HepG2 (cell line): ENCODE results near the gene PARP3. TPM values are rescaled to one million over a fixed set of nuclear protein-coding genes. Genes with fewer than 3 reads are reported as not detected.

Experiments used
- ATAC-seq: fragments of 200-7000 bp; cut with Tn5 transposase; 3 replicates; pipeline ENCODE4 v1.9.1; 2020; ENCODE audit warnings: mild to moderate bottlenecking, moderate library complexity
- BruUV-seq: library from RNA; stranded (reverse); fragments of 400-500 nt; replicated peaks from 2 replicates; lab custom pipeline; 2021; lab: Mats Ljungman, UMichigan
- CTCF ChIA-PET: fragments of 300-600 bp; formaldehyde crosslinking; extraction: SDS; loops from one replicate; lab custom pipeline; 2021; ENCODE audit warnings: low total read pairs, inconsistent platforms, low intra/inter-chr PET ratio; lab: Yijun Ruan, JAX
- POLR2A ChIA-PET: fragments of 350-600 bp; sonication (Branson Sonifier 250); formaldehyde crosslinking; loops from one replicate; lab custom pipeline; 2020; ENCODE audit warnings: antibody characterized with exemption, inconsistent platforms; lab: Yijun Ruan, JAX
- DNase-seq: peaks from one replicate; pipeline ENCODE4 v3.0.0-alpha.2; 2015; ENCODE audit warnings: low spot score
- FAIRE-seq: peaks from 3 replicates; lab custom pipeline; 2011; peaks lifted over from hg19 to GRCh38; lab: Jason Lieb, UNC
- H2AFZ ChIP-seq: one replicate; pipeline ENCODE4 v1.6.1; 2011; ENCODE audit warnings: low read length, inconsistent platforms
- H3K27ac ChIP-seq: fragments of 300-600 bp; 3 replicates; pipeline ENCODE4 v1.8.0; 2011; ENCODE audit warnings: mixed run types, mild to moderate bottlenecking, mixed read lengths, low read length, inconsistent platforms; ENCODE audit not compliant: insufficient read depth; ENCODE audit errors: extremely low read length
- H3K27me3 ChIP-seq, 2 experiments: fragments of 200-600 bp in 1 of 2; 2 replicates in 1 of 2; 3 replicates in 1 of 2; pipeline versions ENCODE4 v1.6.0 to v1.8.0; 2011; ENCODE audit warnings: low read length in 2 of 2, mild to moderate bottlenecking in 2 of 2, moderate library complexity in 2 of 2, inconsistent platforms in 1 of 2; ENCODE audit not compliant: insufficient read depth in 2 of 2, control insufficient read depth in 1 of 2
- H3K36me3 ChIP-seq, 2 experiments: fragments of 200-600 bp in 1 of 2; replicated peaks in 1 of 2; 2 replicates in 1 of 2; 3 replicates in 1 of 2; pipeline versions ENCODE4 v1.5.1 to v1.8.0; 2011; ENCODE audit warnings: low read length in 2 of 2, inconsistent platforms in 1 of 2; ENCODE audit not compliant: insufficient read depth in 2 of 2, control insufficient read depth in 1 of 2
- H3K4me1 ChIP-seq: 2 replicates; pipeline ENCODE4 v1.5.1; 2012; ENCODE audit warnings: low read length, inconsistent platforms; ENCODE audit not compliant: insufficient read depth
- H3K4me2 ChIP-seq: 2 replicates; pipeline ENCODE4 v1.6.0; 2011; ENCODE audit warnings: low read depth, low read length, inconsistent platforms
- H3K4me3 ChIP-seq, 3 experiments: fragments of 200-600 bp in 1 of 3; sonication (generic), shearing (Covaris generic) in 1 of 3; replicated peaks in 1 of 3; 2 replicates each; pipeline ENCODE4 v1.5.1; 2011 to 2016; ENCODE audit warnings: low read length in 3 of 3, inconsistent platforms in 2 of 3, low read depth in 2 of 3, mild to moderate bottlenecking in 2 of 3, control low read depth in 1 of 3, mixed read lengths in 1 of 3; ENCODE audit not compliant: insufficient read depth in 1 of 3
- H3K79me2 ChIP-seq: one replicate; pipeline ENCODE4 v1.6.1; 2011; ENCODE audit warnings: low read length, inconsistent platforms; ENCODE audit not compliant: insufficient read depth
- H3K9ac ChIP-seq: 2 replicates; pipeline ENCODE4 v1.6.0; 2011; ENCODE audit warnings: mild to moderate bottlenecking, low read depth, low read length, inconsistent platforms; ENCODE audit not compliant: insufficient read depth
- H3K9me3 ChIP-seq: 2 replicates; pipeline ENCODE4 v1.5.1; 2012; ENCODE audit warnings: mild to moderate bottlenecking, low read length
- H4K20me1 ChIP-seq: 2 replicates; pipeline ENCODE4 v1.6.0; 2011; ENCODE audit warnings: inconsistent platforms, mild to moderate bottlenecking, low read length, moderate library complexity; ENCODE audit not compliant: insufficient read depth
- ATF1 ChIP-seq: IDR thresholded peaks from 2 replicates; pipeline ENCODE4 v1.6.1; 2016; ENCODE audit warnings: mild to moderate bottlenecking, control low read depth
- FOXA1 ChIP-seq, 2 experiments: fragments of 450-650 bp in 1 of 2; sonication (generic) in 1 of 2; formaldehyde crosslinking in 1 of 2; IDR thresholded peaks; 2 replicates each; pipeline versions ENCODE4 v1.4.0 to v1.6.1; 2016 to 2020; ENCODE audit warnings: missing genetic modification reagents in 1 of 2
- GTF2F1 ChIP-seq: fragments of 150-350 bp; IDR thresholded peaks from 2 replicates; pipeline ENCODE4 v1.6.1; 2014; ENCODE audit warnings: low read length
- HNRNPUL1 ChIP-seq: fragments of 200-400 bp; formaldehyde crosslinking; IDR thresholded peaks from 2 replicates; pipeline ENCODE4 v1.6.1; 2017; ENCODE audit warnings: low read depth, mild to moderate bottlenecking, low read length, moderate library complexity
- KDM6A ChIP-seq: IDR thresholded peaks from 2 replicates; pipeline ENCODE4 v1.6.1; 2016; ENCODE audit warnings: low read depth
- SRF ChIP-seq: IDR thresholded peaks from 2 replicates; pipeline ENCODE4 v1.6.1; 2011; ENCODE audit warnings: mild to moderate bottlenecking, low read depth, low read length, moderate library complexity
- TAF15 ChIP-seq: fragments of 200-400 bp; formaldehyde crosslinking; IDR thresholded peaks from one replicate; pipeline ENCODE4 v1.6.1; 2018; ENCODE audit warnings: mild to moderate bottlenecking, low read depth, low read length; ENCODE audit not compliant: poor library complexity, severe bottlenecking
- ZKSCAN5 ChIP-seq: sonication (generic); formaldehyde crosslinking; IDR thresholded peaks from 2 replicates; pipeline ENCODE4 v1.5.1; 2020; ENCODE audit warnings: mild to moderate bottlenecking, missing genetic modification reagents
- ZNF12 ChIP-seq: sonication (generic); formaldehyde crosslinking; IDR thresholded peaks from 2 replicates; pipeline ENCODE4 v1.5.0; 2020; ENCODE audit warnings: missing genetic modification reagents
- ZNF124 ChIP-seq: sonication (generic); formaldehyde crosslinking; IDR thresholded peaks from 2 replicates; pipeline ENCODE4 v1.4.0; 2020; ENCODE audit warnings: missing genetic modification reagents
- ZNF263 ChIP-seq: sonication (generic); formaldehyde crosslinking; IDR thresholded peaks from 2 replicates; pipeline ENCODE4 v1.4.0; 2020; ENCODE audit warnings: missing genetic modification reagents
- ZNF333 ChIP-seq: sonication (generic); formaldehyde crosslinking; IDR thresholded peaks from 2 replicates; pipeline ENCODE4 v1.4.0; 2020; ENCODE audit warnings: mild to moderate bottlenecking, missing genetic modification reagents, borderline replicate concordance
- ZNF431 ChIP-seq: sonication (generic); formaldehyde crosslinking; IDR thresholded peaks from 2 replicates; pipeline ENCODE4 v1.9.0; 2022; ENCODE audit warnings: missing genetic modification reagents, low read depth, mild to moderate bottlenecking, borderline replicate concordance
- ZNF460 ChIP-seq: sonication (generic); formaldehyde crosslinking; IDR thresholded peaks from 2 replicates; pipeline ENCODE4 v1.5.1; 2020; ENCODE audit warnings: missing genetic modification reagents, mild to moderate bottlenecking, borderline replicate concordance
- ZNF564 ChIP-seq: sonication (generic); formaldehyde crosslinking; IDR thresholded peaks from 2 replicates; pipeline ENCODE4 v1.8.1; 2023; ENCODE audit warnings: mild to moderate bottlenecking, missing genetic modification reagents
- ZNF629 ChIP-seq: sonication (generic); formaldehyde crosslinking; conservative IDR thresholded peaks from 2 replicates; pipeline ENCODE4 v1.5.0; 2020; ENCODE audit warnings: missing genetic modification reagents
- ZNF766 ChIP-seq: sonication (generic); formaldehyde crosslinking; IDR thresholded peaks from 2 replicates; pipeline ENCODE4 v1.5.0; 2020; ENCODE audit warnings: missing genetic modification reagents, borderline replicate concordance
- WGBS: methylation state at CpG from one replicate; pipeline ENCODE4 v1.1.6; 2017; ENCODE audit warnings: low lambda C conversion rate; 5-methylcytosine and 5-hydroxymethylcytosine counted together
- in situ Hi-C: cut with HindIII; loops from 2 replicates; pipeline ENCODE4 v1.10.0; 2017; ENCODE audit warnings: low pct_unique_long_range_greater_than_20kb; ENCODE audit not compliant: extremely low pct_ligation_motif_present
- intact Hi-C: fragments of 100-400 bp; cut with micrococcal nuclease; formaldehyde crosslinking; loops from one replicate; pipeline ENCODE4 v1.10.0; 2022; ENCODE audit not compliant: unreplicated experiment
- polyA plus RNA-seq, 8 experiments: library from polyadenylated mRNA; depleted of rRNA in 3 of 8; stranded (reverse) in 7 of 8; unstranded in 1 of 8; fragments of >200 nt; fragmentation: Illumina TruSeq in 4 of 8; extraction: Trizol in 4 of 8; gene quantifications; 2 replicates each; pipeline versions ENCODE4 v1.2.1 to v1.2.3, GENCODE V29; 2011 to 2016; ENCODE audit warnings: low read depth in 4 of 8, missing spikeins in 1 of 8, mixed read lengths in 1 of 8; ENCODE audit not compliant: insufficient read depth in 1 of 8
- total RNA-seq, 5 experiments: library from RNA; depleted of rRNA; stranded (reverse); fragments of >200 nt; fragmentation: Illumina TruSeq; extraction: Trizol; gene quantifications; 2 replicates each; pipeline ENCODE4 v1.2.3, GENCODE V29; 2016; ENCODE audit warnings: low read depth in 1 of 5

The PARP3 gene
- total and polyA plus RNA-seq, 2 of the 13 experiments (the other 11 are each of a cell fraction or from before 2014, with no cell fraction given), result 11.2 to 21.5 TPM

DNA sequence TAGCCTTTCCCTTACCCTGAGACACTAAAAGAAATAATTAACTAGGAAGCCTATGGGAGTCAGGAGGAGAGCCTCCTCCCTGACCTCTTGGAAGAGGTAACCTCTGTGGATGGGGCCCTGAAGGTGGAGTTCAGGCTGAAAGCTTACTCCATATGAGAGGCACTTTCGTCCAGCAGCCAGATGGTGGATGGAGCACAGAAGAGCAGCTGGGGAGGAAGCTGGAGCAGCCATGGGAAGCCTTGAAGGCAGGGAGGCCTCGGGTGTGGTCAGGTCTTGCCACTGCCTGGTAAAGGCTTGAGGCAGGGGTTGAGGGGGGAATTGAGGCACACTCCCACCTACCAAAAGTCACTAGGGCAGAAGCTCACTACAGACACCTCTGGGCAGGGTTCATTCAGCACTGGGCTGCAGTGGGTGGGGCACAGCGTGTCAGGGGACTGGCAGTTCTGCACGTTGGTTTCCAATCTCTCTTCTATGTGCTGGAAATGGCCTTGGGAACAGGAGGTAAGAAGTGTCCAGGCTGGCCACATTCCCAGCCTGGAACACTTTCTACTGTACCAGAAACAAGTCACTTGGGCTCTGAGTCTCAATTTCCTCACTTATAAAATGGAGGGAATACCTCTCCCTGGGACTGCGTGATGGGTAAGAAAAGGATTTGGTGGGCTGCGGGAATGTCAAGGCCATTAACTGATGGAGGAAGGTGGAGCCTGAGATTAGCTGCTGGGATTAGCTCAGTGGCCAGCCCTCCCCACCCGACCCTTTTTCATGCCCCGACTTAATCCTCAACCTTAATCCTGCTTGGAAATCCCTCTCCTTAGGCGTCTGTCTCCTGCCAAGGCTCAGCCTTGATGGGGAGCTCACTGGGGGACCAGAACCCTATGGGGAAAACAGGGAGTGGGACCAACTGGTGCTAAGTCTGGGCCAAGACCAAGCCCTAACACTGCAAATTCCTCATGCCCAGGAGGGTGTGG lies 19.7 kb downstream of the PARP3 start:
- BruUV-seq, result no TSS peak
- no peak for DNase-seq
- H3K4me3 ChIP-seq, result no peak overlapping the region
- no peak overlapping the region for H3K4me2 ChIP-seq
- H3K4me1 ChIP-seq, result peaks cover 56% of the 10 kb centered on the region
- no peak overlapping the region for H3K27ac ChIP-seq
- peaks cover 4 to 18% of the 10 kb centered on the region in 2 experiments; a peak in 4 of 5 replicates for H3K36me3 ChIP-seq
- TF ChIP-seq ZNF263 (CRISPR knock-in tag), result peak; percentile 84
- TF ChIP-seq ZNF431 (CRISPR knock-in tag), result no peak
- 81% methylated on average over 7 of the region's 9 CpGs for WGBS
- peaks cover 2% of the 10 kb centered on the region for H3K79me2 ChIP-seq
- no peak for FAIRE-seq
- intact Hi-C loops (no loop called here), in situ Hi-C loops (no loop called here)
- no peak overlapping the region for H2AFZ ChIP-seq
- ChIA-PET POLR2A (interaction anchor here (0.8 to 2.0 kb wide), 2 partner anchors 12 to 20 kb away, joined by 3 to 12 read pairs; partner anchors contain the start of genes ABHD14B, PARP3 and RRP9), CTCF (no interaction called here)
- H3K9me3 ChIP-seq, result no peaks in the 10 kb centered on the region
- no peak overlapping the region for H3K9ac ChIP-seq
- ATAC-seq, result no peak
- no peaks in the 10 kb centered on the region for H4K20me1 ChIP-seq
- no peaks in the 10 kb centered on the region for H3K27me3 ChIP-seq

DNA sequence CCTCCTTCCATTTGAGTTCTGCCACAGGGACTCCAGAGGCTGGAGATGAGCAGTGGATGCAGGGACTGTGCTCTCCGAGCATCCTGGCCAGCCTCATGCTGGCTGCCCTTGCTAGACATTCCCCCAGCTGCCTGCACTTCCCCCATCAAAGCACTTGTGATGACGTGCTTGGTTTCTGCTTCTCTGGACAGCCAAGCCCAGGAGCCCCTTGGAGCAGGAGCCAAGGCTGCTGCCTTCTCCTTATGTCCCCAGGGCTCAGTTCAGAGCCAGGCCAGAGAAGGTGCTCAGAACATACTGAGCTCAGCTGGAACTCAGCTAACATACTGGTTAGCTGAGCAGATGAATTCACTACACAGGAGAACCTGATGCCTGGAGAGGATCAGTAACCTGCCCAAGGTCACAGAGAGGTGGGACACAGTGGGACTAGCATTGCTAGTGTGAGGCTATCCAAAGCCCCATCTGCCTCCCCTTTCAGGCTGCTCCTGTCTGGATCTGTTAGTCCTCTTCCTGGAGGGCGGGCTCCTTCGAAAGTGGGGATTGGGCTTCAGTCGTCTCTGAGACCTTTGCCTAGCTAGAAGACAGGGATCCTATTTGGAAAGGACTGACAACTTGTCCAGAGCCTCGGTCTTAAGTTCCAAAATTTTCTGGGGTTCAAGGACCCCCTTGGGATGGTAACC lies 20.8 kb downstream of the PARP3 start:
- Histone ChIP-seq H3K9me3 (no peaks in the 10 kb centered on the region), H3K4me3 (no peak overlapping the region), H3K9ac (no peak overlapping the region), H2AFZ (no peak overlapping the region), H3K4me2 (no peak overlapping the region), H4K20me1 (no peaks in the 10 kb centered on the region), H3K27me3 (no peaks in the 10 kb centered on the region), H3K79me2 (peaks cover 3% of the 10 kb centered on the region), H3K4me1 (peaks cover 59% of the 10 kb centered on the region), H3K36me3 (peaks cover 4 to 14% of the 10 kb centered on the region in 2 experiments; a peak in 4 of 5 replicates), H3K27ac (no peak overlapping the region)
- no peak for FAIRE-seq
- ChIA-PET POLR2A (interaction anchor here (2.0 to 2.4 kb wide), 2 partner anchors 11 to 20 kb away, joined by 7 to 12 read pairs; partner anchors contain the start of genes ABHD14B and PARP3), CTCF (no interaction called here)
- ATAC-seq, result 0 out of 3 replicates have a peak, but pooled peaks have one; percentile 4
- TF ChIP-seq ZNF564 (CRISPR knock-in tag), result no peak
- no peak for TF ChIP-seq GTF2F1
- no peak for TF ChIP-seq ZNF766 (CRISPR knock-in tag)
- no peak for TF ChIP-seq HNRNPUL1
- no peak for TF ChIP-seq ZNF124
- TF ChIP-seq ZKSCAN5 (CRISPR knock-in tag), result no peak
- TF ChIP-seq TAF15, result no peak
- no peak for TF ChIP-seq KDM6A (CRISPR knock-in tag)
- no peak for TF ChIP-seq ZNF333 (CRISPR knock-in tag)
- no peak for TF ChIP-seq ZNF629
- TF ChIP-seq FOXA1 (IDR thresholded peaks at IDR 0.05), result no peak
- no peak for TF ChIP-seq FOXA1 (CRISPR knock-in tag; IDR thresholded peaks at IDR 0.05)
- no peak for TF ChIP-seq ZNF12
- TF ChIP-seq SRF, result no peak
- TF ChIP-seq ATF1 (CRISPR knock-in tag), result no peak
- TF ChIP-seq ZNF460 (CRISPR knock-in tag), result no peak
- in situ Hi-C loops (no loop called here), intact Hi-C loops (no loop called here)
- no peak for DNase-seq
- BruUV-seq, result no TSS peak
- WGBS, result 60% methylated on average over 1 of the region's 6 CpGs
